Activated CD4-positive, alpha-beta T cell treated with anti-CD3 and anti-CD28 coated beads, Interleukin-2, amount 50 U/mL, for 4 hours (primary cell): ENCODE data around the gene HS3ST6.
"Not testable (repeated sequence)": the region's sequence is repeated elsewhere in the genome, so short reads cannot be mapped to it uniquely, and the experiment has no call there.

Experiments used
- DNase-seq, 2 experiments: peaks; one replicate each; pipeline ENCODE4 v3.0.0-alpha.2; 2020

HS3ST6 gene

GRCh38 chr16:1918351-1919326, at the start of gene HS3ST6:
Gene HS3ST6 (minus strand): TSS chr16:1918415. CDS start chr16:1918323, 92 bp downstream.
- DNase-seq, result no peak

GRCh38 chr16:1966460-1966859, 48.2 kb upstream of the HS3ST6 start, which contains the start of gene RNF151:
Gene RNF151 (plus strand): TSS chr16:1966856. CDS start chr16:1966882, 26 bp downstream.
- no peak for DNase-seq

- no peak for DNase-seq
Observed at GRCh38 chr16:1965396-1966001, 47.3 kb upstream of the HS3ST6 start.

GRCh38 chr16:1964506-1965395, 46.5 kb upstream of the HS3ST6 start, which contains the start of gene RPS2:
Gene RPS2 (minus strand): TSS chr16:1964826. CDS start chr16:1964625, 201 bp downstream.
- DNase-seq, result peak; percentile 99

- peak in 1 of 2 experiments; percentile 36 for DNase-seq
Observed at GRCh38 chr16:1963806-1964505, 45.7 kb upstream of the HS3ST6 start.

- DNase-seq, result not testable (repeated sequence)
Observed at GRCh38 chr16:1962161-1963153, 44.2 kb upstream of the HS3ST6 start.

GRCh38 chr16:1961651-1962067, 43.4 kb upstream of the HS3ST6 start:
- DNase-seq, result no peak

- DNase-seq, result no peak
Observed at GRCh38 chr16:1960665-1961630, 42.7 kb upstream of the HS3ST6 start.

GRCh38 chr16:1959269-1960039, 41.2 kb upstream of the HS3ST6 start, which contains the start of gene NDUFB10:
Gene NDUFB10 (plus strand): TSS chr16:1959538. CDS start chr16:1959625, 87 bp downstream.
- DNase-seq, result peak; percentile 85 to 87

GRCh38 chr16:1958715-1959268, 40.6 kb upstream of the HS3ST6 start:
- no peak for DNase-seq

- not testable (repeated sequence) for DNase-seq
Observed at GRCh38 chr16:1958143-1958491, 39.9 kb upstream of the HS3ST6 start.

- not testable (repeated sequence) for DNase-seq
Observed at GRCh38 chr16:1957434-1958142, 39.4 kb upstream of the HS3ST6 start.

- no peak for DNase-seq
Observed at GRCh38 chr16:1953734-1954133, 35.5 kb upstream of the HS3ST6 start.

- DNase-seq, result no peak
Observed at GRCh38 chr16:1950559-1950958, 32.3 kb upstream of the HS3ST6 start.

- no peak for DNase-seq
Observed at GRCh38 chr16:1950047-1950446, 31.8 kb upstream of the HS3ST6 start.

GRCh38 chr16:1949507-1949906, 31.3 kb upstream of the HS3ST6 start:
- DNase-seq, result no peak

GRCh38 chr16:1947369-1947670, 29.1 kb upstream of the HS3ST6 start:
- DNase-seq, result no peak
